ENCODE measurements around the gene BCL11B.

BCL11B gene

DNA sequence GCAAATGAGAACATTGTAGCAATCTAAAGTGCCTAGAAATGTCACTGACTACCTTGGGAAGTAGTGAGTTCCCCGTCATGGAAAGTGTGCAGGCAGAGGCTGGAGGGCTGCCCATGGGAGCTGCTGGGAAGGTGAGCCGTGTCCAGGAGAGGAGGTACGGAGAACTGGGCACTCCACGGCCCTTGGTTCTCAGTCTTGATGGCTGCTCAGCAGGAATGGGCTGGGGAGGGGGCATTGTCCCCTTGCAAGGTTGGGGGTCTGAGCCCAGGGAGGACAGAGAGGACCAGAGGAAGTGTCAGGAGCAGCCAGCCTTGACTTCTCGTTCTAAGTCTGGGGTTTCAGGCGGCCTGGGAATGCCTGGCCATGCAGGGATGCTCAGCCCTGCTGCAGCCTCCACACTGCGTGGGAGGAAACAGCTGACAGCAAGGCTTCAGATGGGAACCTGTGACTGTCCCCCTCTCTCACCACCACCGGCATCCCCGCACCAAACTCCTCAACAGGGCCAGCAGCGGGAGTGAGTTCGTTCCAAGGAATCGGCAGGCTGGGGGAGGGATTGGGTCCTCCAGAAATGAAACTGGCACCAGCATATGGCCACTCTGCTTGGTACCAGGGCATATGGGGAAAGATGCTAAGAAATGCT is 140.2 kb downstream of the BCL11B start:
- DNase-seq, result no peak

GRCh38 chr14:99129998-99130397 is 142.0 kb downstream of the BCL11B start:
- no peak for DNase-seq

GRCh38 chr14:99129211-99129696 is 142.7 kb downstream of the BCL11B start:
- DNase-seq, result no peak

- no peak for DNase-seq
Observed at GRCh38 chr14:99128185-99128584, 143.8 kb downstream of the BCL11B start.

DNA sequence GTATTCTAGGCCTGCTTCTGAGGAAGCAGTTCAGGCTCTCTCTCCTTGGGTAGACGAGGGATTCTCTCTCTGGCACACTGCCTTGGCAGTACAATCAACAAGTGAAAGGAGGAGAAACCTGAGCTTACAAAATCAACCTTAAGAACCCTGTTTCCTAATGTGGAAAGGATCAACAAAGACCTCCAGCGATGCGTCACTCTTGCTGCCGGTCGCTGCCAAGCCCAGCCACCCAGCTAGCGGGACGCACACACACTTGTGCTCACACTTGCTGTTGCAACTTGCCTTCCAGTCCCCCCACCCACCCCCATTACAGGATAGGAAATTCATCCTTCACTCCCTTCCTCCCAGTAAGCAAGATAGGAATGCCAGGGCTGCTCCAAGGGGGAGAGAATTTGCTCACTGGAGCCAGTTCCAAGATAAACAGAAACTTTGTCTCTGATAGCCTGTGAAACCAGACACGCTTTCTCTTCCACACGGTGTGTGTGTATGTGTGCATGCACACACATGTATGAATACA is 144.3 kb downstream of the BCL11B start:
- DNase-seq, result no peak

DNA sequence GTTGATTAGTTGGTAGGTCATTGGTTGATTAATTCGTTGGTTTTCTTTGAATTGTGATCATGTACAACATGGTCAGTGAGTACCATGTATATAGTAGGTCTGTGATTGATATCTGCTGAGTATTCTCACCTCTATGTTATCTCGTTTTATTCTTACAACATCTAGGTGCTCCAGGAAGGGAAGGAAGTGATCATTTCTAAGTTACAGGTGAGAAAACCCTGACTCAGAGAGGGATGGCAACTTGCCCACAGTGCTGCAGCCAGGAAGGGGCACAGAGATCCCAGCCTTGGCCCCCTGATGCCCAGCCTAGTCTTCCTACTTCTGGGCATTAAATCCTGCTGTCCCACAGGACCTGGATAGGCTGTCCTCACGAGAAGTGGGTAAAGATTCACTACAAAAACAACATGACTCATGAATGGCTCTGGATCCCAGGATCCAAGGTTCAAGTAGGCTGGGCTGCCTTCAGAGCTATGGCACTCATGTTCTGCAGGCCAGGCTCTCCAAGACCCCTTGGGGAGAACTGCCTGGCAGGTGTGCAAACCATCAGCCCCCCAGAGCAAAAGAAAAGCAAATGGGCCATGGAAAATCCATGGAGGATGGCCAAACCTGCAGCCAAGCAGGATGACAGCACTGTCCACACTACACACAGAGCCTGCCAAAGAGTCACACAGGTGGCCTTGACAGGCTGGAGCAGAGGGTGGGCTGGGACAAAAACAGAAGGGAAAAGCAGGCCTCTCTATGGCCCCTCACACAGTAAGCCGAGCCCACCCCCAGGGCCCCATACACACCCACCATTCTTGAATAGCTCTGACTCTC is 146.2 kb downstream of the BCL11B start:
- no peak for DNase-seq

GRCh38 chr14:99125113-99125512 is 146.9 kb downstream of the BCL11B start:
- DNase-seq, result no peak

GRCh38 chr14:99124482-99125105 is 147.4 kb downstream of the BCL11B start:
- no peak for DNase-seq

GRCh38 chr14:99123208-99123870 is 148.7 kb downstream of the BCL11B start:
- no peak for DNase-seq

DNA sequence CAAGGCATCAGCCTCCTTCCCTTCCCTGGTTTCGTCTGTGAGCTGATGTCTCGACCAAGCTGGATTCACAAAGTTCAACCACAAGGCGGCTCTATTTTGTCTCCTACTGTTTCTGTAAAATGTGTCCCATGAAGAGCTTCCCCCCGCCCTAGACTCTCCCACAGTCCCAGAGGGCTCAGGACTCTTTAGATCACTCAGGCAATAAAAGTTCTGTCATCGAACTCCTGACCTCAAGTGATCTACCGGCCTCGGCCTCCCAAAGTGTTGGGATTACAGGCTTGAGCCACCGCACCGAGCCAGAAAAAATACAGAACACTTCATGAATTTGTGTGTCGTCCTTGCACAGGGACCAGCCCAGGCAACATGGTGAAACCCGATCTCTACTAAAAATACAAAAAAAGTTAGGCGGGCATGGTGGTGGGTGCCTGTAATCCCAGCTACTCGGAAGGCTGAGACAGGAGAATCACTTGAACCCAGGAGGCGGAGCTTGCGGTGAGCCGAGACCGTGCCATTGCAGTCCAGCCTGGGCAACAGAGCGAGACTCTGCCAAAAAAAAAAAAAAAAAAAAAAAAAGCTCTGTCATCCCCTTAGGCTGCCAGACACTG is 149.4 kb downstream of the BCL11B start:
- no peak for DNase-seq

DNA sequence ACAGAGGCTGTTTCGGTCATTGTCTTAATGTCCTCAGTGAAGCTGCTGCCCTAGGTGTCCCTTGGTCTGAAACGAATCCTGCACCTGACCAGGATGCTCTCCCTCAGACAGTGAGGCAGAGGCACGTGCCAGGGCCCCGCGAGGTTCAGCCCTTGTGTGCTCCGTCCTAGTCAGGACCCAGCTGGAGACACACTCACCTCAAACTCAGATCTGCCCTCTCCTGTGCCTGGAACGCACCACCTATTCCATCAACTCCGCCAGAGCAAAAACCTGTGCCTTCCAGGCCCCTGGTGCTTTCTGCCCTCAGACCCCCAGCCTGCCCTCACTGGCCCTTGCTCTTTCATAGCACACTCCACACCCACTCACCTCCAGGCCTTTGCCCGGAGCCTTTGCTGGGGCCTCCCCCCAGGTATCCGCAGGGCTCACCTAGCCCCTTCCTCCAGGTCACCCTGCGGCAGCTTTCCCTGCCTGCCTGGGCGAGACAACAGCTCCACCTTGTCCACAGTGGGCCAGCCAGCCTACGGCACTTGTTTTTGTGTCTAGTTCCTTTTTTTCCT is 150.6 kb downstream of the BCL11B start:
- DNase-seq, result no peak

- no peak for DNase-seq
Observed at GRCh38 chr14:99120526-99121318, 151.3 kb downstream of the BCL11B start.

DNA sequence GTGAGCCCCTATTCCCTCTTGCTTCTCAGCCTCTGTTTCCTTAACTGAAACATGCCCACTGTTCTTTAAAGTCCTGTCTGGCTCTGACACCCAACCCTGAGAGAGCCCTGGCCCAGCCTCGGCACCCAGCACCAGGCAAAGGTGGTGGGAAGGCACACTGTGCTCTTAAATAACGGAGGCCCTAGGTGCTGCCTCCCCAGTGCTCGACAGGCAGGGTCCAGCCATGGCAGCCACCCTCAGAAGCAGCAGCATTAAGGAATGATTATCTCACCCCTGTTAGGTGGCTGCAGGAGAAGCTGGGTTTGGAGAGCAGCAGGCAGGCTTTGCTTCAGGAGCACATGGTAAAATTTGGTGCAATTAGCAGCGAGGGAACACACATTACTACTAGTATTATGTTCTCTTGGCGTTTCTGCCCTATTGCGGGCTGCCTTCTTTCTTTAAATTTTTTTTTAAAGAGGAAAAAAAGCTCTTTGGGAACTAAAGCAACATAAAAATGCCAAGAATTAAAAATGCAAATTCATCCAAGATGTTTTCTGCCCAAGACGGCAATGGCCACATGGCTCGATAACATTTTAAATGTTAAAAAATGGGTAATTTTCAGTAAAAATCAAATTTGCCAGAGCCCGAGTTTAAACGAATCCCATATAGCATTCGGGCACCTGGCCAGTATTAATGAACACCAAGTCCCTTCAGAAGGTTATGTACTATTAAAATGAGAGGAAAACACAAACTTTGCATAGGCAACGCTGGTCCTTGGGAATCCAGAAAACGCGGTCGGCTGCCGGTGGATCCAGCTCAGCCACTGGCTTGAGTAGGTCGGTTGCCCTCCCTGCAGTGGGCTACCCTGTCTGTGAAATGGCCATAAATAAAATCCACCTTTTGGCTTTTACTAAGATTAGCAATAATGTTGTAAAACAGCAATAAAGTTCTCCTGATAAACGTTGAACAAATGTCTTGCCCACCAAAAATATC is 152.2 kb downstream of the BCL11B start:
- DNase-seq, result no peak

Data from activated naive CD4-positive, alpha-beta T cell treated with anti-CD3 and anti-CD28 coated beads, Interleukin-2, amount 50 U/mL, for 16 hours (primary cell).